Adrenal gland (tissue), 12 donors: ENCODE measurements around the gene DES. TPM values are rescaled to one million over a fixed set of nuclear protein-coding genes. Genes with fewer than 3 reads are reported as not detected.
"Not testable (repeated sequence)": the region's sequence is repeated elsewhere in the genome, so short reads cannot be mapped to it uniquely, and the experiment has no call there.

Experiments used
- DNase-seq, 7 donors: peaks; one replicate each; pipeline ENCODE4 v3.0.0-alpha.2; 2019 to 2020
- H3K27ac ChIP-seq, 5 donors: fragments of 200-600 bp; sonication (generic) in 4 of 5; 1 replicate in 3 of 5; 2 replicates in 2 of 5; pipeline versions ENCODE4 v1.5.1 to v1.8.0; 2016 to 2020; ENCODE audit warnings: mild to moderate bottlenecking in 1 of 5
- H3K27me3 ChIP-seq: fragments of 200-600 bp; 2 replicates; pipeline ENCODE4 v1.8.0; 2021
- H3K36me3 ChIP-seq, 2 donors: fragments of 200-600 bp; replicated peaks in 1 of 2; 1 replicate in 1 of 2; 2 replicates in 1 of 2; pipeline versions ENCODE4 v1.5.1 to v1.8.0; 2018 to 2022
- H3K4me1 ChIP-seq, 2 donors: fragments of 200-600 bp; replicated peaks in 1 of 2; 1 replicate in 1 of 2; 2 replicates in 1 of 2; pipeline versions ENCODE4 v1.5.1 to v1.8.0; 2018 to 2021
- H3K4me3 ChIP-seq, 4 donors: fragments of 200-600 bp; sonication (generic) in 3 of 4; one replicate each; pipeline ENCODE4 v1.5.1; 2016 to 2018
- H3K9me3 ChIP-seq, 3 donors: fragments of 200-600 bp; sonication (generic) in 1 of 3; replicated peaks in 1 of 3; 1 replicate in 2 of 3; 2 replicates in 1 of 3; pipeline versions ENCODE4 v1.5.1 to v1.8.0; 2016 to 2021
- CTCF ChIP-seq, 6 experiments: fragments of 450-650 bp in 4 of 6; fragments of 200-600 bp in 2 of 6; sonication (generic) in 1 of 6; IDR thresholded peaks; 1 replicate in 5 of 6; 2 replicates in 1 of 6; pipeline versions ENCODE4 v1.5.1 to v1.8.0; 2016 to 2021; ENCODE audit warnings: antibody characterized with exemption in 6 of 6, mild to moderate bottlenecking in 2 of 6, moderate library complexity in 1 of 6
- POLR2A ChIP-seq, 2 donors: fragments of 450-650 bp; IDR thresholded peaks; one replicate each; pipeline ENCODE4 v1.6.1; 2017; ENCODE audit warnings: antibody characterized with exemption in 2 of 2, mild to moderate bottlenecking in 2 of 2, moderate library complexity in 1 of 2
- WGBS, 4 donors: extraction: QIAGEN DNeasy Blood & Tissue Kit in 2 of 4; methylation state at CpG; one replicate each; pipeline versions ENCODE4 v1.1.5 to v1.1.7; 2013 to 2017; 5-methylcytosine and 5-hydroxymethylcytosine counted together
- intact Hi-C, 2 donors: fragments of 100-400 bp; cut with DNase I; formaldehyde crosslinking; loops; one replicate each; pipeline versions ENCODE4 v1.14.1 to v1.15.0; 2022 to 2023
- polyA plus RNA-seq, 3 donors: library from polyadenylated mRNA; stranded (reverse); fragments of 200-250 nt in 2 of 3; fragments of 350-450 nt in 1 of 3; fragmentation: Illumina TruSeq in 1 of 3; extraction: RNeasy Lipid Tissue Mini Kit (QIAGEN cat#74804) in 1 of 3; gene quantifications; one replicate each; pipeline ENCODE4 v1.2.3, GENCODE V29; 2013 to 2014
- total RNA-seq, 9 donors: library from RNA; depleted of rRNA in 4 of 9; stranded (reverse); fragments of >200 nt in 4 of 9; fragments of 120-200 nt in 1 of 9; fragmentation: NEBNext Ultra II Directional in 1 of 9; extraction: Animal tissue kit (Norgen Biotek cat#: 25700) in 1 of 9; gene quantifications; one replicate each; pipeline versions ENCODE4 v1.1.0 to v1.2.4, GENCODE V29; 2013 to 2023
- donor health status: healthy with polysubstance abuse.
- donor health status: Bipolar disorder and iron deficiency.
- donor health status: DM: yes; HTN: yes; CAD: no.
- donor health status: DM: no; HTN: no; CAD: no.
- donor health status: DM: no; HTN: no; CAD: no.
- donor health status: DM: yes; HTN: yes; CAD: no.

The DES gene
- total and polyA plus RNA-seq, 12 donors, result 0.94 to 283 (median 11.4) TPM

DNA sequence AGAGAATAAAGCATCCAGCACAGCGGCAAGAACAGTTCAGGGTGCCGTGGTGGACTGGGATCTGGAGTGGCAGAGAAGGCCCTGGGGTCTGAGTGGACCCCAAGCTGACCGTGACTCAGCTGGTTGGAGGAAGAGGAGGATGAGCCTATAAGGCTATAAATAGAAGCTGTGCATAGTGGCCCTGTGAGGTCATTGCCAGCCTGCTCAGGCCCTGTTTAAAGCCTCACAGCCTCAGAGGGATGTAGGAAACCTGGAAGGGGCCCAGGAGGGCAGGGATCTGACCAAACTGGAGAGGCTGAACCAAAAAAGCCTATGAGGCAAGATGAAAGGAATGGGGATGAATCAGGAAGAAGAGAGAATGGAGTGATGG is 11.3 kb upstream of the DES start:
- intact Hi-C loops, result loop anchor here (10.0 kb wide), 1 partner anchor 68 kb away; no protein-coding TSS in a partner anchor
- DNase-seq, result no peak
- TF ChIP-seq CTCF (IDR thresholded peaks at IDR 0.05) (no peak), POLR2A (IDR thresholded peaks at IDR 0.05) (no peak)
- Histone ChIP-seq H3K27ac (no peak overlapping the region), H3K9me3 (no peaks in the 10 kb centered on the region), H3K4me1 (no peaks in the 10 kb centered on the region), H3K4me3 (no peak overlapping the region), H3K27me3 (no peaks in the 10 kb centered on the region), H3K36me3 (no peaks in the 10 kb centered on the region)
- 78 to 95% (median 89%) methylated on average over 3 of the region's 3 CpGs for WGBS, 4 donors

GRCh38 chr2:219407343-219407742 is 10.8 kb upstream of the DES start:
- 68 to 70% (median 69%) methylated on average over 5 of the region's 5 CpGs for WGBS, 4 donors
- not testable (repeated sequence) for H3K9me3 ChIP-seq, H3K4me3 ChIP-seq, H3K27ac ChIP-seq, H3K27me3 ChIP-seq, H3K4me1 ChIP-seq, H3K36me3 ChIP-seq, DNase-seq
- intact Hi-C loops, result loop anchor here (10.0 kb wide), 1 partner anchor 67 kb away; no protein-coding TSS in a partner anchor

GRCh38 chr2:219408204-219408603 is 10.0 kb upstream of the DES start:
- intact Hi-C loops, result loop anchor here (10.0 kb wide), 1 partner anchor 67 kb away; no protein-coding TSS in a partner anchor
- 52 to 67% (median 64%) methylated on average over 5 of the region's 5 CpGs for WGBS, 4 donors
- Histone ChIP-seq H3K27me3 (no peaks in the 10 kb centered on the region), H3K9me3 (no peaks in the 10 kb centered on the region), H3K4me3 (no peak overlapping the region), H3K4me1 (no peaks in the 10 kb centered on the region), H3K36me3 (no peaks in the 10 kb centered on the region), H3K27ac (no peak overlapping the region)
- TF ChIP-seq CTCF (IDR thresholded peaks at IDR 0.05), result no peak
- no peak for DNase-seq

- Histone ChIP-seq H3K4me1 (no peaks in the 10 kb centered on the region), H3K27me3 (no peaks in the 10 kb centered on the region), H3K27ac (no peak overlapping the region), H3K4me3 (no peak overlapping the region), H3K9me3 (no peaks in the 10 kb centered on the region), H3K36me3 (no peaks in the 10 kb centered on the region)
- DNase-seq, result no peak
- 57 to 68% (median 64%) methylated on average over 8 of the region's 8 CpGs for WGBS, 4 donors
- TF ChIP-seq CTCF (IDR thresholded peaks at IDR 0.05), result no peak
- TF ChIP-seq POLR2A (IDR thresholded peaks at IDR 0.05), result no peak
- intact Hi-C loops, result loop anchor here (10.0 kb wide), 1 partner anchor 66 kb away; no protein-coding TSS in a partner anchor
These were observed 9.5 kb upstream of the DES start for GRCh38 chr2:219408631-219409030.

DNA sequence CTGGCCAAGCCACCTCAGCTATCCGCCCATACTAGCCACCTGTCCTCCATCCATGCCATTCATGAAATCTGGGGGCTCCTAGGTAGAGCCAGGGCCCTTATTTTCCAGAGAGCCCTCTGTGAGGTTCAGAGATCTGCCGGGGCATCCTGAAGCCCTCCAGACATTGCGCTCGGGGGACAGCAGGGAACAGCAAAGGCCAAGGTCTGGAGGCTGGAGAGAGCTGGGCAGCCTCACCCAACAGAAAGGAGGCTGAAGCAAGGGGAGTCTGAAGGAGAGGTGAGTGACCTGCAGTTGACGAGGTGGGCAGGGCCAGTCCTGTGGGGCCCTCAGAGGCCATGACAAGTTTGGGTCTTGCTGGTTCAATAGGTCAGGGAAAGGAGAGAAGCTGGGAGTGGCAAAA is 8.6 kb upstream of the DES start:
- Histone ChIP-seq H3K36me3 (no peaks in the 10 kb centered on the region), H3K4me3 (no peak overlapping the region), H3K9me3 (no peaks in the 10 kb centered on the region), H3K27me3 (no peaks in the 10 kb centered on the region), H3K4me1 (no peaks in the 10 kb centered on the region), H3K27ac (no peak overlapping the region)
- WGBS, 4 donors, result 90 to 98% (median 93%) methylated on average over 4 to 5 of the region's 5 CpGs
- no peak for DNase-seq
- TF ChIP-seq CTCF (IDR thresholded peaks at IDR 0.05) (no peak), POLR2A (IDR thresholded peaks at IDR 0.05) (no peak)
- intact Hi-C loops, result loop anchor here (10.0 kb wide), 1 partner anchor 65 kb away; no protein-coding TSS in a partner anchor
